Activated T-helper 1 cell treated with anti-CD3 and anti-CD28 coated beads, Interleukin-2, amount 50 U/mL, for 16 hours (primary cell): ENCODE measurements around the gene CACNB2.

ENCODE experiments used
- DNase-seq, 2 donors: peaks; one replicate each; pipeline ENCODE4 v3.0.0-alpha.2; 2020; ENCODE audit warnings: low read depth in 1 of 2, low spot score in 1 of 2

The CACNB2 gene

DNA sequence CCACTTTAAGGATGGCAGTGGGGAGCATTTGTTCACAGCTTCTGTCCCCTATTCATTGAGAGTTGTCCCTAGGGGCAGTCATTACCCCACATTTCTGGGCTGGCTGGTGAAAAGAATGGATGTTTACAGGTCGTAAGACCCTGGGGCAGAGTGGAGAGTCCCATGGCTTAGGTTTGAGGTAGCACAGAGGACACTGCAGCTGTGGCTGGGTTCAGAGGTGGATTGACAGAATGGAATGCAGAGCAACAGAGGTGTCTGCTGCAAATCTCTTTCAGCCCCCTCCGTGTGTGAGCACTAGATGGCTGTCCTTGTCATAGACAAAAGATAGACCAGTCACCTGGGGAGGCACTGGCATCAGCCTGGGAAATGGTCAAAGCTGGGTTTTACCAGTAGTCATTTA is 141.9 kb downstream of the CACNB2 start:
- DNase-seq = no peak

DNA sequence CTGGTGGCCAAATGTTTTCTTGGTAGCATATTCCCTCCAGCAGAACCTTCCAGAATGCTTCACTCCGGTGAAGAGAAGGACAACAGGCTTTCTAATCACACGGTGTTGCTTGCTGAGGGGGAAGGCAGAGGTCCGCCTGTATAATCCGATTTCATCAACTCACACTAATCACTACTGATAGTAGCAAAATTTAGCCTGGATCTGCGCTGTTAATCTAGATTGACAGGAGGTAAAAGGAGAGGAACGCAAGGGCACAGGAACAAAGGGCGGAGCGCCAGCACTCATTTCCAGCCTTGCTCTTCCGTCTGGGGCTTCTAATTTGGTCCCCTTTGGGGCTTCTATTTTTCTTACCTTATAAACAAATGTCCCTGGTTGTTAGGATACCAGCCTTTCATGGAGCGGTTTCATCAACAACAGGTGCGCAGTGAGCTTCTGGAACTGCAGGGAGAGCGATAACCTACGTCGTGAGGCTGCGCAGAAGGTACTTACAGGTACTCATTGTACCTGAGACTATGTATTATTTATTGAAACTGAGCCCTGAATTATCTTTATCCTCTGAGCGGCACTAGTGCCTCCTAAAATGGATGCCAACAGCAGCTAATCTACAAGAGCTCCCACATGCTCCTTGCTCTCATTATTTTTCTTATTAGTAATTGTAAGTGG is 150.6 kb downstream of the CACNB2 start:
- DNase-seq = no peak

DNA sequence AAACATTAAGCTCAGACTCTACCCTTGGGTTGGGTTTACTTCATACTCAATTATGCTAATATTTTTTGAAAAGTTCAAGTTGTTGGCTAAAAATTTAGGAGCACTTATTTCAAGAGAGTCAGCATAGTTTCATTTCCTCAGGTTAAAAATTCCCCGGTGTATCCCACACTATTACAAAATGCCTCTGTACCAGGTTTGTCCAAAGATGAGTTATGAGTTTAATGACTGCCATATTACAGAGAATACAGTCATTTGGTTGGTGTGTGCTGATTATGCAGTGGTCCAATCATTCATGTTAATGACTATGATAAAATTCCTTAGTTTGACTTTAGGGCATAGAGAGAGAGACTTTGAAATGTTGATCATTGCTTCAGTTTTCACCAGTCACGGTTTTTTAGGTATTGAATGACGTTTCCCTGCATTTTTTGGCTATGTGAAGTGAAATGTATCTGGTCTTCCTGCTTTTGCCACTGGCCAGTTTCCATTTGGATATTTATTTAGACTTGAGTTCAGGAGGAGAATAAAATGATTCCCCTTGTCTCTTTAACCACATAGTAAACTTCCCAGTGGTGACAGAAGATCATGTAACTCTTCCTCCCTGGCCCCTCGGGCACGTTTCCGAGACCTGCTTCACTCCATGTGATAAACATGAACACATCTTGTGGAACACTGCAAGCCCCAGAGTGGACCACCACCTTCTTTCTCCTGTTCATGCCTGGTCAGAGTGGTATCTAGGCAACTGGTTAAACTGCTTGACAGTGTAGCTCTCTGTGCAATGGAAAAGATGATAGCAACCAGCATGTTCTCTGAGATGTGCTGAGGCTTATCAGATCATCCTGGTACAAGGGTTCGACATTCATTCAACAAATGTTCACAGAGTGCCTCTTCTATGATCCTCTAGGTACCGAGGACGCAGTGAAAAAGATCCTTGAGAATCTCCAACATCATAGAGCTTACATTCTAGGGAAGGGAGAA is 153.6 kb downstream of the CACNB2 start:
- no peak for DNase-seq

DNA sequence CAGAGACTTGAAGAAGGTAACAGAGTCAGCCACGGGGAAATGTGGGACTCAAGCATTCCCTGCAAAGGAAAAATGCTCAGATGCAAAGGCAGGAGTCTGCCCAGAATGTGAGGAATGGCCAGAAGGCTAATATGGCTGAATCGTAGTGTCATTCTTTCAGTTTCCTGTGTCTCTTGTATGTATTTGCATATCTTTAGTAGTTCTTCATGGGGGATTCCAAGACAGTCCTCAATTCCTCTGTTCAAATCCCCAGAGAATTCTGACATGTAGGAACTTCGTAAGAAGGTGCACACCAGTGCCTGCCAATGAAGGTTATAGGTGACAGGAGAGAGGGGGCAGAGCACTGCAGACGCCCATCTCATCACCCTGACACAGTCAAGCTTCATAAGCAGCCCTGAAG is 154.4 kb downstream of the CACNB2 start:
- DNase-seq = no peak

DNA sequence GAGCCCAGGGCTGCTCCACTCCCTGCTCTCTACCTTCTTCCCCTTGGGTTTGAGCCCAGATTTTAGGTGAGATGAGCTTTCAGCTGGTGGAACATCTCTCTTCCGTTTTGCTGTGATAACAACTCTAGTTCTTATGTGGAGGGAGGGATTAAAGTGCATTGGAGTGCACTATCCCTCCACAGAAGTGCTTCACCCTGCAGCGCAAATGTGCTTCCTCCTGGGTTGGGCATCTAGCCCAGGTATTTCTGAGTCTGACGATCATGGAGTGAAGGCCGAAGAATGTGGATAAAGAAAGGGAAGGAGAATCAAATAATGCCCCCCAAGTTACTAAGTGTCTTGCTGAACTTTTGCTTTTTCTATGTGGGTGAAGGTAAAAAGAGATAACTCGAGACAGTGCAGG is 157.4 kb downstream of the CACNB2 start:
- no peak for DNase-seq

DNA sequence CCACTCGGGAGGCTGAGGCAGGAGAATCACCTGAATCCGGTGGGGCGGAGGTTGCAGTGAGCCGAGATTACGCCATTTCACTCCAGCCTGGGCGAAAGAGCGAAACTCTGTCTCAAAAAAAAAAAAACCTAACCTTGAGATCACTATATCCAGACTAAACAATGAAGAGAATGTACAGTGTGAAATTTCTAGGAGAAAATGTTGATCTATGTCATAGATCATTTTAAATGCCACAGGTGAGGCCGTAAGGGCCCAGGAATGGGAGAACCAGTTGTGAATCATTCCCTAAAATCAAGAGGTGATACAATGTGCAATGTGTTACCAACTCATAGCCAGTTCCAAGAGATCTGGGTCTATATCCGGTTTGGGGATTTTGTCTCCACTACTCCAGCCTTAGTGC is 158.0 kb downstream of the CACNB2 start:
- DNase-seq = no peak

DNA sequence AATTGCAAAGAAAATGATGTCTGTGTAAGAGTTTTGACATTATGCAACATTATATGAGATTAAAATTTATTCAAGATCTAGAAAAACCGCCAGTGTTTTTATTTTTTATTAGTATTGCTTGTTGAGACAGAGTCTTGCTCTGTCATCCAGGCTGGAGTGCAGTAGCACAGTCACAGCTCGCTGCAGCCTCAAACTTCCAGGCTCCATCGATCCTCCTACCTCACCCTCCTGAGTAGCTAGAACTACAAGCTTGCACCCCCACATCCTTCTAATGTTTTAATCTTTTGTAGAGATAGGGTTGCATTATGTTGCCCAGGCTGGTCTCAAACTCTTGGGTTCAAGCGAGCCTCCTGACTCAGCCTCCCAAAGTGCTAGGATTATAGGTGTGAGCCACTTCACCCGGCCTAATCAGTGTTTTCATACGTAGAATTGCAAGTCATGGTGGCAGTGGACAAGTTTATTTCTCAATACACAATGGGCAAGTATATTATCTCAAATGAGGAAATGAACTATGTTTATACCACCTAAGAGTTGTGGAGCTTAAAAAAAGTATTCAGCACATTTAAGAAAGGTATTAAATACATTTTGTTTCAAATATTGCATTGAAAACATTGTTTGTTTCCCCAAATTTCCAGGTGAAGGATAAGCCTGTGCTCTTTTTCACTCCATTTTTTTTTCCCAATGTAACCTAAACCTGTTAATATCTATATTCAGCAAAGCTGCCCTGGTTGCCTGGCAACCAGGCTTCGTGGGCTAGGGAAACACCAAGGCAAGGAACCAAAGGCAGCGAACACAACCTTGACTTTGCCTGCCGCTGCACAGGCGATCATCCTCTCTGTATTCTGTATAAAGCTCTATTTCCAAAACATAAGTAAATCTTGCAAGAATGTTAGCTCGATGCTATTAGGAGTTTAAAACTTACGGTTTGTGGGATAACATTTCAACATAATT is 163.9 kb downstream of the CACNB2 start:
- no peak for DNase-seq

DNA sequence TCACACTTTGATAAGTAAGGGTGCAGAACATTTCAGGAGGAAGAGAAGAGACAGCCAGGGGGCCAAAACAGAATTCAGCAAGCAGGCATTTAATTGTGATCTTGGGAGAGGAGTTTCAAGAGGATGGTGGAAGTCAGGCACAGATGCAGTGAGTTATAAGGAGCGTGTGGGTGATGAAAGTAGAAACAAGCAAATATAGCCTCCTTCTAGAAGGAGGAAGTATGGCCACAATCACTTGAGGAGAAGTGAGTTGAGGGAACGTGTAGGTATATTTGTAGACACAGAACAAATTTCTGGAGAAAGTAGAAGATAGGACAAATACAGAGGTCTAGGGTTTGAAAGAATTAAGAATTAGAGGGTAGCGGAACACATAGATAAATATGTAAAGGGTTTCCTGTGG is 165.8 kb downstream of the CACNB2 start:
- no peak for DNase-seq

DNA sequence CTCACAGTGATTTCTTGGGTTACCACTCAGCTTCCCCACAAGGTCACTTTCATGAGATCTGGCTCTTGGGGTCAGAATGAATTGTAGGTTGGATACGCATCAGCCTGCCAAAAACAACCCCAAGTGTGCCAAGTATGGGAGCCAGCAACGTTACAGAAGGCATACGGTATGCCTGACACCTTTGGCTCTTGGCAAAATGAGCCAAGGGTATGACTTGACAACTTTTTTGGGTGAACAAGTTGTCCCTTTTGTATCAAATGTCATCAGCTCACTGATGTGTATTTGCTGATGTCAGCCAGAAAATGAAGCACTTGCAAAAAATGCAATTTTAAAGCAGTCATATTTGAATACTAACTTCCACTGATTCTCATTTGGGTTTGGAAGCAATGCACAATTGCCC is 168.4 kb downstream of the CACNB2 start:
- DNase-seq = no peak

DNA sequence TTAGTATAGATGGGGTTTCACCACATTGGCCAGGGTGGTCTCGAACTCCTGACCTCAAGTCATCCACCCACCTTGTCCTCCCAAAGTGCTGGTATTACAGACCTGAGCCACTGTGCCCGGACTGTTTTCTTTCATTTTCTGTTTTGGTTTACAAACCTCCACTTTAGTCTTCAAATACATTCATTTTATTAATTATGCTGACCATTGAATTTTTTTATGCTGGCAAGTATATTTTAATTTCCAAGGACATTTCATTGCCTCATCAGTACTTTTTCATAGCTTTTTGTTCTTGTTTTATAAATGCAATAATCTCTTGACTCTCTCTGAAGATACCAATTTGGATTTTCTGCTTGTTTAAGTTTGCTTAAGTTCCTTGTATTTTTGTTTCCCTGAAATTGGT is 170.5 kb downstream of the CACNB2 start:
- no peak for DNase-seq

DNA sequence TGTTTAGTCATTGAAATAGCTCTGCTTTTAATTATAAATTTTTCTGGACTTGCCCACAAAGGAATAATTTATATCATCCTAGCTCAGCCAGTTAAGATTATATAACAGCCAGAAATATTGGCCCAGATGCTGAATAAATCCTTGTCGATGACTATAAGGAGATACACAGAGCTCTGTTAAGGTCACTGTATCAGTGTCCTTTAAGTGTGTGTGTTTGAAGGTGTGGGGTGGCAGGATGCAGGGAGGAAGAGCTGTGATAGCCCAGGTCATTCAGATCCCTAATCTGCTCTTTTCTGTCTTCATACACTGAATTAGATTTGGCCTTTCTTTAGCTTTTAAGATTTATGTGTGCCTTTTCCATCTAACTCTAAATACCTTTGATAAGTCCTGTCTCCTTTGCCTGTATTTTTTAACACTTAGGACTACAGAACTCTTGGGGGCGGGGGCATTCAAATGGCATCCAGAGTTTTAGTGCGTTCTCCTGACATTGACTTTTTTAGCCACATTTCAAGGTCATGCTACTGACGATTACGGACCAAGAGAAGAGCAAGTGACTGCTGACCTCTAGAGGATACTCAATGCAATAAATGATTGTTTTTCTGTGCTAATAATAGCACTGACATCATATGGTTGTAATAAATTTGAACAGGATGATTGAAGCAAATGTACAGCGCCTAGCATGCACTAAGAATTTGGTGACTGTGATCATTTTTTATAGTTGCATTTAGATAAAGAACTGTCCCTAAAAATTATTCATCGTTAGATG is 172.3 kb downstream of the CACNB2 start:
- no peak for DNase-seq

DNA sequence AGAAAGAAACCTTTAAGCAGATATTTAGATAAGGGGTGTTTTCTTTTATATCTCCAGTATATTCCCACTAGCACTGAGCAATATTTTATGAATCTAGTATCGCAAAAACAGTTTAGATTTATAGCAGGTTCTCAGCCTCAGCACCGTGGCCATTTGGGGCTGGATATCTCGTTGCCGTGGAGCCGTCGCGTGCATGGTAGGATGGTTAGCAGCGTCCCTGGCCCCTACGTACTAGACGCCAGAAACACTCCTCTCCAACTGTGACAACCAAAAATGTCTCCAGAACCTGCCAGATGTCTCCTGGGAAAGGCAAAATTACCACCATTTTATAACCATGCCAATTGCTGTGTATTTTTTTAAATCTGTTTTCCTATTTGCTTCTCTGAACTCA is 172.9 kb downstream of the CACNB2 start:
- DNase-seq = no peak

DNA sequence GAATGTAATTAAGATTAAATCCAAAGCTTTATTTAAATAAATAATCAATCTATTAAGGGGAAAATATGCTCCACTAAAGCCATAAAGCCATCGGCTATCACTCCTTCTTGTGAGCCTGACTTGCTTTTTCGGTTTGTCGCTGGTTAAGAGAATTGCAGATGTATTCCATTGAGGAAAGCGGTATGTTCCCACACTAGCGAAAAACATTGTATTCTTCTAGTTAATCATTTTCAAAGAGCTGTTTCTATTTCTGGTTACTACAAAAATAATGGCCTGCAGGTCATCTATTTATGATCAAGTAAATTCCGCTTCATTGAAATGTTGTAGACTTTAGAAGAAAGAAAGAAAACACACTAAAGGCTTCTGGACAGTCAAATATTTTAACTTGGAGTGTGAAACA is 173.4 kb downstream of the CACNB2 start:
- DNase-seq = no peak

DNA sequence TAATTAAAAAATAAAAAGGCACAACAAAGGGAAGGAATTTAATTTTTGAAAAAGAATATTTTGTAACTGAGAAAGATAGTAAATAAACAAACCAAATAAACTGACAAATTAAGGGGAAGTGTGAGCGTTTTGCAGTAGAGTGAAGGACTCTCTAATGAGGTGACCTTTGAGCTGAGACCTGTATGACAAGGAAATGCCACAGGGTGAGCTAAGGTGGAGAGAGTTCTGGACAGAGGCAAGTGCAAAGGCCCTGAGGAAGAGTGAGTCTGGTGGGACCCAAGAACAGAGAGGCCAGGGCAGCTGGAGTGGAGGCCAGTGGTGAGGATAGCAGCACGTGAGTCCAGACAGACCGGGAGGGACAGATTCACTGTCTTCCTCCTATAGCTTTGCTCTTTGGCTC is 179.4 kb downstream of the CACNB2 start:
- no peak for DNase-seq

DNA sequence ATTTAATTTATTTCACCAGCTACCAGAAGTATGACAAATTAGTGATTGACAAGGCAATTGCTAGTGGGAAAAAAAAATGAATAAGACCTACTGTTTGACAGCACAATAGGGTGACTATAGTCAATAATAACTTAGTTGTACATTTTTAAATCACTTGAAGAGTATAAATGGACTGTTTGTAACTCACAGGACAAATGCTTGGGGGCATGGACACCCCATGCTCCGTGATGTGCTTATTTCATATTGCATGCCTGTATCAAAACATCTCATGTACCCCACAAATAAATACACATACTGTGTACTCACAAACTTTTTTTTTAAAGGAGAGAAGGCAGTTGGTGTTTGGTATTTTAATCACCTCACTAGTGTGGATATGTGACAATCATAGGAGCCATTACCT is 181.1 kb downstream of the CACNB2 start:
- DNase-seq = no peak

DNA sequence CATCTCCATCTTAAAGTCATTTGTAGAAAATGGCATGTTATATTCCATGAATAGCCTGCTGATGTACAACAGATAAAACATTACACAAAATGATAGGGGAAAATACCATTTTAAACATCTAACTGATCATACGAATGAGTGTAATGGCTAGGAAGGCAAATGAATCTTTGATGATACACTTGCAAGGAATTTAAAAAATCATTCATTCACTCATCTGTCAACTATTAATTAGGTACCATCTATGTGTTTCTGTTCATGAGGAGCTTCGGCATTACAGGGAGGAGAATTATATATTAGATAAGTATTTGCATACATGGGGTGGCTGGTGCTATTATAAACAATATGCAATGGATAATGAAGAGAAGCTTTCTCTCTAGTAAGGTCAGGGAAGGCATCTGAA is 183.7 kb downstream of the CACNB2 start:
- DNase-seq = no peak

DNA sequence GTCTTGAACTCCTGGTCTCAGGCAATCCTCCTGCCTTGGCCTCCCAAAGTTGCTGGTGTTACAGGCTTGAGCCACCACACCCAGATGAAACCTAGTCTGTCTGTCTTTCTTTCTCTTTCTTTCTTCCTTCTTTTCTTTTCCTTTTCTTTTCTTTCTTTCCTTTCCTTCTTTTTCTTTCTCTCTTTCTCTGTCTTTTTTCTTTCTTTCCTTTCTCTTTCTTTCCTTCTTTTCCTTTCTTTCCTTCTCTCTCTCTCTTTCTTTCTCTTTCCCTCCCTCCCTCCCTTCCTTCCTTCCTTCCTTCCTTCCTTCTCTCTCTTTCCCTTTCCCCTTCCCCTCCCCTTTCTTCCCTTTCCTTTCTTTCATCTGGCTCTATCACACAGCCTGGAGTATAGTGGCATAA is 185.2 kb downstream of the CACNB2 start:
- no peak for DNase-seq

DNA sequence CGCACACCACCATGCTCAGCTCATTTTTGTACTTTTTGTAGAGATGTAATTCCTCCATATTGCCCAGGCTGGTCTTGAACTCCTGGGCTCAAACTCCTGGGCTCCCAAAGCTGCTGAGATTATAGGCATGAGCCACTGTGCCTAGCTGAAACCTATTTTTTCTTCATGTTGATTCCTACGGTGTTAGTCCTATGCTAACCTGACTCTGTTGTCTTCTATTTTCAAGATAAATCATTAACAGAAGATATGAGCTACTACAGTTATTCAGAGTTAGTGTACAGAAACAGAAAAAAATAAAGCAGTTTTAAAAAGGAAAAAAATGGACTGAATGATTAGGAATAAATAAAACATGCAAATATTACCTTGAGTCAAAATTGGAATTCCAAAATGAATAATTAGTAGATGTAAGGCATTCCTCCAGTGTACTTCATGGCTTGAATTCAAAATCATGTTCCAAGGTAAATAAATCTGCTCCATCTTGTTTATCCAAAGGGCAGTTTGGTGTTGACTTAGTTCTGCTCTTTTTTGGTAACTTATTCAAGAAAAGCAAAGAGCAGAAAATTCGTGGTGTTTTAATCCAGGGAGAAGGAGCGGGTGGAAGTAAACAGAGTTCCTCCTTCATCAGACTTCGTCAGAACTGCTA is 185.8 kb downstream of the CACNB2 start:
- DNase-seq = no peak

DNA sequence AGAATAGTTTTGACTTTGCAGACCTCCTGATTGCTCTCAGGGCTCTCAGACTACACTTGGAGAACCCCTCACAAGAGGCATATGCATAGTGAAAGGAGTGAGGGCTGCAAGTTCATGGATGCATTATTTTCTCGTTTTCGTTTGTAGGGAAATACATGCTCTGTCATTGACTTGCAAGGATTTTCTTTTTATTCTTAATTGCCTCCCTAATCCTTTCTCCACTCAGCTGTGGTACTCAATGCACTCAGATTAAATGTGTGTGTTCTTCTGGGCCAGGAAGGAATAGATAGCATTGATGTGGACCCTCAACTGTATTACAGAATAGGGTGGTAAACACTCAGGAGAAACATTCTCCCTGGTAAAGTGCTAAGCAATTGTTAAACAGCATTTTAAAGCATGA is 188.7 kb downstream of the CACNB2 start:
- no peak for DNase-seq

DNA sequence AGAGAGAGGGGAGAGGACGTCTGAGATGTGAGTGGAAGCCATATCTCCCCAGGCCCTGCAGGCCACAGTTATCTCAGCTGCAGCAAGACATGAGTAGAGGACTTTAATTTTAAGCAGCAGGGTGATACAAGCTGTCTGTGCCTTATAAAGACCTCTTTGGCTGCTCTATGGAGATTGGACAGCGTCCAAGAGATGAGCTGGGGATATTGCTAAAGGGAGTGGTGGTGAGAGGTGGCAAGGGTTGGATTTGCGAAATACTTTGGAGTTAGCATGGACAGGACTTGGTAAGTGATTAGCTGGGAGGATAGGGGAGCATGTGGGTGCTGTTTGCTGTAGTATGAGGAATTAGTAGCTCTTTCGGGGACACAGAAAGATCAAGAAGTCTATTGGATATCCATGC is 191.8 kb downstream of the CACNB2 start:
- no peak for DNase-seq
